Activated T-helper 2 cell treated with anti-CD3 and anti-CD28 coated beads, Interferon-gamma antibody, Interleukin-2, Interleukin-4, amounts not matched to agents 10 μg/mL and 5 μg/mL and 100 μg/mL, durations not matched to agents 14 hours and 24 hours and 36 hours (primary cell): ENCODE results near the gene ZNF180. TPM values are rescaled to one million over a fixed set of nuclear protein-coding genes. Genes with fewer than 3 reads are reported as not detected.
"Not testable (repeated sequence)": the region's sequence is repeated elsewhere in the genome, so short reads cannot be mapped to it uniquely, and the experiment has no call there.

ENCODE experiments used
- DNase-seq: peaks from one replicate; pipeline ENCODE4 v3.0.0; 2021; ENCODE audit warnings: low spot score
- H3K27ac Mint-ChIP-seq: one replicate; pipeline ENCODE4 v1.8.0; 2021; ENCODE audit warnings: mixed read lengths
- H3K27me3 Mint-ChIP-seq: one replicate; pipeline ENCODE4 v1.8.0; 2021; ENCODE audit warnings: low read depth, mixed read lengths
- H3K36me3 Mint-ChIP-seq: one replicate; pipeline ENCODE4 v1.8.0; 2021; ENCODE audit warnings: low read depth, mixed read lengths
- H3K4me1 Mint-ChIP-seq: one replicate; pipeline ENCODE4 v1.8.0; 2021; ENCODE audit warnings: low read depth, mixed read lengths
- H3K4me3 Mint-ChIP-seq: one replicate; pipeline ENCODE4 v1.8.0; 2021; ENCODE audit warnings: low read depth, mild to moderate bottlenecking, moderate library complexity, mixed read lengths
- H3K9me3 Mint-ChIP-seq: one replicate; pipeline ENCODE4 v1.8.0; 2021; ENCODE audit warnings: mixed read lengths
- intact Hi-C: fragments of 100-400 bp; cut with micrococcal nuclease; formaldehyde crosslinking; loops from one replicate; pipeline ENCODE4 v1.15.1; 2023
- total RNA-seq: library from RNA; stranded (reverse); gene quantifications from 2 replicates; pipeline ENCODE4 v1.2.3, GENCODE V29; 2022

The ZNF180 gene
- total RNA-seq, 1 donor from 2014 or later, result 7.3 TPM

GRCh38 chr19:44525721-44526430, 25.6 kb upstream of the ZNF180 start:
- no peaks in the 10 kb centered on the region for H3K36me3 Mint-ChIP-seq
- H3K27me3 Mint-ChIP-seq, result no peaks in the 10 kb centered on the region
- no peaks in the 10 kb centered on the region for H3K4me1 Mint-ChIP-seq
- no peak overlapping the region for H3K4me3 Mint-ChIP-seq
- H3K27ac Mint-ChIP-seq, result no peak overlapping the region
- peaks cover 38% of the 10 kb centered on the region for H3K9me3 Mint-ChIP-seq
- DNase-seq, result no peak
- intact Hi-C loops, result no loop called here

- Mint-ChIP-seq H3K4me3 (no peak overlapping the region), H3K36me3 (no peaks in the 10 kb centered on the region), H3K27me3 (no peaks in the 10 kb centered on the region), H3K4me1 (no peaks in the 10 kb centered on the region), H3K27ac (no peak overlapping the region), H3K9me3 (peaks cover 16% of the 10 kb centered on the region)
- intact Hi-C loops, result no loop called here
- DNase-seq, result no peak
These were observed 21.0 kb upstream of the ZNF180 start for GRCh38 chr19:44521370-44521769.

GRCh38 chr19:44517146-44517545, 16.8 kb upstream of the ZNF180 start:
- intact Hi-C loops, result no loop called here
- no peaks in the 10 kb centered on the region for H3K36me3 Mint-ChIP-seq

GRCh38 chr19:44515907-44516306, 15.6 kb upstream of the ZNF180 start:
- peaks cover 14% of the 10 kb centered on the region for H3K9me3 Mint-ChIP-seq
- no peaks in the 10 kb centered on the region for H3K4me1 Mint-ChIP-seq
- no peak overlapping the region for H3K27ac Mint-ChIP-seq
- H3K36me3 Mint-ChIP-seq, result no peaks in the 10 kb centered on the region
- H3K4me3 Mint-ChIP-seq, result no peak overlapping the region
- DNase-seq, result no peak
- H3K27me3 Mint-ChIP-seq, result no peaks in the 10 kb centered on the region
- intact Hi-C loops, result no loop called here

More at GRCh38 chr19:44517146-44517545, 16.8 kb upstream of the ZNF180 start:
- DNase-seq, result no peak
- Mint-ChIP-seq H3K4me1 (no peaks in the 10 kb centered on the region), H3K9me3 (peaks cover 8% of the 10 kb centered on the region), H3K27me3 (no peaks in the 10 kb centered on the region), H3K4me3 (no peak overlapping the region), H3K27ac (no peak overlapping the region)

GRCh38 chr19:44515031-44515430, 14.7 kb upstream of the ZNF180 start:
- H3K4me3 Mint-ChIP-seq, result no peak overlapping the region
- peaks cover 21% of the 10 kb centered on the region for H3K9me3 Mint-ChIP-seq
- H3K4me1 Mint-ChIP-seq, result no peaks in the 10 kb centered on the region

GRCh38 chr19:44512326-44513298, 12.3 kb upstream of the ZNF180 start:
- no peaks in the 10 kb centered on the region for H3K27me3 Mint-ChIP-seq
- intact Hi-C loops, result no loop called here
- H3K9me3 Mint-ChIP-seq, result peaks cover 36% of the 10 kb centered on the region
- H3K27ac Mint-ChIP-seq, result no peak overlapping the region
- H3K4me1 Mint-ChIP-seq, result no peaks in the 10 kb centered on the region
- no peaks in the 10 kb centered on the region for H3K36me3 Mint-ChIP-seq
- H3K4me3 Mint-ChIP-seq, result no peak overlapping the region
- no peak for DNase-seq

More at GRCh38 chr19:44515031-44515430, 14.7 kb upstream of the ZNF180 start:
- DNase-seq, result no peak
- H3K27me3 Mint-ChIP-seq, result no peaks in the 10 kb centered on the region
- intact Hi-C loops, result no loop called here
- no peaks in the 10 kb centered on the region for H3K36me3 Mint-ChIP-seq
- no peak overlapping the region for H3K27ac Mint-ChIP-seq

DNA sequence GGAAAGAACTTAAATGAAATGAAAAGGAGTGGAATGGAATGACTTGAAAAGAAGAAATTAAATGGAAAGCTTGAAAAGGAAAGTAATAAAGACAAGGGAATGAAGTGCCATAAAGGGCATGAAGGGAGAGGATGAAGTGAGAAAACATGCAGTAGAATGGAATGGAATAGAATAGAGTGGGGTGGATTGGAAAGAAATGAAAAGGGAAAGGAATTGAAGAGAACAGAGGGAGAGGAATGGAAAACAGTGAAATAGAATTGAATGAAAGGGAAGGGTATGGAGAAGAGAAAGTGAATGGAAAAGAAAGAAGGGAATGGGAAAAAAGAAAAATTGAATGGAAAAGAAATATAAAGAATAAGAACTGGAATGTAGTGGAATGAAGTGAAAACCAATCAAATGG, 9.2 kb upstream of the ZNF180 start:
- H3K27me3 Mint-ChIP-seq, result no peaks in the 10 kb centered on the region

DNA sequence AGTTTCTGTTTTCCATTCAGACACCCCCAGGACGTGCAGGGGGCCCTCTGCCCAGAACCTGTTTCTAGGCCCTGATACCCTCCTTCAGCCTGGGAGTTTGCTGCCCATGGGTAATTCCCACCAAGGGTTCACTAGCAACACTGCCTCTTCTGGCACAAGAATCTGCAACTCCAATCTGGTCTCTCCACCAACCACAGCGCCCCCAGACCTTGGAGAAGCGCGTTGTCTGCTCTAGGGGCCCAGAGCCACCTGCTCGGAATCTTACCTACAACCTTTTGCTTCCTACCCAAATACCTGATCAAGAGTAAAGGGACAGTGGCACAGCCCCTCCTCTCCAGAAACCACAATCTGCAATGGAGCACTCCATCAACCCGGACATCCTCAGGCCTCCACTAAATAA, 763 bp downstream of the ZNF180 start:
- Mint-ChIP-seq H3K27ac (peak overlapping the region; percentile 87), H3K4me1 (peaks cover 21% of the 10 kb centered on the region), H3K9me3 (peaks cover 73% of the 10 kb centered on the region), H3K4me3 (peak overlapping the region; percentile 91), H3K36me3 (peaks cover 63% of the 10 kb centered on the region), H3K27me3 (no peaks in the 10 kb centered on the region)
- intact Hi-C loops, result loop anchor here (5.0 kb wide), 1 partner anchor 197 kb away; no protein-coding TSS in a partner anchor
- DNase-seq, result no peak

More for the DNA sequence above, 9.2 kb upstream of the ZNF180 start:
- Mint-ChIP-seq H3K4me1 (no peaks in the 10 kb centered on the region), H3K27ac (no peak overlapping the region), H3K9me3 (peaks cover 42% of the 10 kb centered on the region), H3K4me3 (no peak overlapping the region), H3K36me3 (no peaks in the 10 kb centered on the region)
- DNase-seq, result no peak
- intact Hi-C loops, result loop anchor here (10.0 kb wide), 1 partner anchor 395 kb away; the partner anchor contains the start of gene ZNF225

DNA sequence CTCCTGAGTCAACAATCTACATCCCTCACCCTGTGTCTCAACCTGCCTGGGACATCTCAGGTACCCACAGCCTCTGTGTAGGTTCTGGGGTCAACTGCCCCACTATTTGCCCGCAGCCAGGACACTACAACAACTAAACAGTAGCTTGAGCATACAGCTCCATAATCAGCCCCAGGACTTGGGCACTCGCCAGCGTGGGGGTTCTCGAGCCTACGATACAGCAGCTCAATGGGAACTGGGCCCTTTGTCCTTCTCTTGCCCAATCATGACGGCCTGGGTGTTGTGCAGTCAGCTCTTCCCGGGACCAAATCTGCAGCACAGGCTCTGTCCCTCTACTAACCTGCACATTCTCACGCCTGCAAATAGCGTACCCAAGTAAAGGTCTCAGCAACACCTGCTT, 1.3 kb downstream of the ZNF180 start:
- Mint-ChIP-seq H3K4me3 (peak overlapping the region; percentile 91), H3K36me3 (peaks cover 69% of the 10 kb centered on the region), H3K27ac (no peak overlapping the region), H3K4me1 (peaks cover 21% of the 10 kb centered on the region), H3K27me3 (no peaks in the 10 kb centered on the region), H3K9me3 (peaks cover 74% of the 10 kb centered on the region)
- intact Hi-C loops, result loop anchor here (5.0 kb wide), 1 partner anchor 197 kb away; no protein-coding TSS in a partner anchor
- DNase-seq, result no peak

GRCh38 chr19:44496711-44497110, 3.6 kb downstream of the ZNF180 start:
- peaks cover 92% of the 10 kb centered on the region for H3K36me3 Mint-ChIP-seq
- DNase-seq, result no peak
- intact Hi-C loops, result loop anchor here (5.0 kb wide), 1 partner anchor 194 kb away; no protein-coding TSS in a partner anchor
- H3K27ac Mint-ChIP-seq, result no peak overlapping the region
- peaks cover 85% of the 10 kb centered on the region for H3K9me3 Mint-ChIP-seq
- H3K27me3 Mint-ChIP-seq, result no peaks in the 10 kb centered on the region
- peak overlapping the region; percentile 3 for H3K4me3 Mint-ChIP-seq
- H3K4me1 Mint-ChIP-seq, result peaks cover 21% of the 10 kb centered on the region

DNA sequence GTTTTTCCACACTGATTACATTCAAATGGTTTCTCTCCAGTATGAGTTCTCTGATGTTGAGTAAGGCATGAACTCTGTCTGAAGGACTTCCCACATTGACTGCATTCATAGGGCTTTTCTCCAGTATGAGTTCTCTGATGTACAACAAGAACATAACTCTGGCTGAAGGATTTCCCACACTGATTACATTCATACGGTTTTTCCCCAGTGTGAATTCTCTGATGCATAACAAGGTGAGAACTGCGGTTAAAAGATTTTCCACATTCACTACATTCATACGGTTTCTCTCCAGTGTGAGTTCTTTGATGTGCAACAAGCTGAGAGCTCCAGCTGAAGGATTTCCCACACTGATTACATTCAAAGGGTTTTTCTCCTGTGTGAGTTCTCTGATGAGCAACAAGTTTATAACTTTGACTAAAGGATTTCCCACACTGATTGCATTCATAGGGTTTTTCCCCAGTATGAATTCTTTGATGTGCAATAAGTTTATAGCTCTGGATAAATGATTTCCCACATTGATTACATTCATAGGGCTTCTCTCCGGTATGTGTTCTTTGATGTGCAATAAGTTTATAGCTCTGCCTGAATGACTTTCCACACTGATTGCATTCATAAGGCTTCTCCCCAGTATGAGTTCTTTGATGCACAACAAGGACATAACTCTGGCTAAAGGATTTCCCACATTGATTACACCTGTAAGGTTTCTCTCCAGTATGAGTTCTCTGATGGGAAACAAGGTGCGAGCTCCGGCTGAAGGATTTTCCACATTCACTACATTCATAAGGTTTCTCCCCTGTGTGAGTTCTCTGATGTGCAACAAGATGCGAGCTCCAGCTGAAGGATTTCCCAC, 23.5 kb downstream of the ZNF180 start:
- no peak for DNase-seq
- no peaks in the 10 kb centered on the region for H3K4me1 Mint-ChIP-seq
- H3K9me3 Mint-ChIP-seq, result peaks cover 100% of the 10 kb centered on the region
- intact Hi-C loops, result loop anchor here (1.0 kb wide), 1 partner anchor 24 kb away; the partner anchor contains the start of gene ZNF180
- no peaks in the 10 kb centered on the region for H3K27me3 Mint-ChIP-seq
- H3K4me3 Mint-ChIP-seq, result no peak overlapping the region
- no peak overlapping the region for H3K27ac Mint-ChIP-seq
- peaks cover 90% of the 10 kb centered on the region for H3K36me3 Mint-ChIP-seq

DNA sequence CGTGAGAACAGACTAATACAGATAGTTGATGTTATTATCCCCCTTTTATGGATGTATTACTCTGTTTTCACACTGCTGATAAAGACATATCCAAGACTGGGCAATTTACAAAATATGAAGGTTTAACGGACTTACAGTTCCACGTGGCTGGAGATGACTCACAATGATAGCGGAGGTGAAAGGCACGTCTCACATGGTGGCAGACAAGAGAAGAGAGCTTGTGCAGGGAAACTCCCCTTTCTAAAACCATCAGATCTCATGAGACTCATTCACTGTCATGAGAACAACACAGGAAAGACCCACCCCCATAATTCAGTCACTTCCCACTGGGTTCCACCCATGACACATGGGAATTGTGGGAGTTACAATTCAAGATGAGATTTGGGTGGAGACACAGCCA, 31.6 kb downstream of the ZNF180 start:
- Mint-ChIP-seq H3K36me3 (peaks cover 17% of the 10 kb centered on the region), H3K9me3 (peaks cover 90% of the 10 kb centered on the region)
- intact Hi-C loops, DNase-seq, H3K4me3 Mint-ChIP-seq, H3K4me1 Mint-ChIP-seq, H3K27ac Mint-ChIP-seq, H3K27me3 Mint-ChIP-seq: not testable (repeated sequence)
